Body of pancreas (tissue), 4 donors: ENCODE results near the gene WDR18.

Source experiments
- POLR2A ChIP-seq, 3 donors: fragments of 450-650 bp; IDR thresholded peaks; one replicate each; pipeline ENCODE4 v1.6.1; 2016; ENCODE audit warnings: antibody characterized with exemption in 3 of 3, mild to moderate bottlenecking in 2 of 3
- TF ChIP-seq, protein P1 (sequence below), 7 experiments: fragments of 450-650 bp in 4 of 7; fragments of 200-600 bp in 3 of 7; sonication (generic) in 3 of 7; IDR thresholded peaks; one replicate each; pipeline ENCODE4 v1.5.1; 2016 to 2019; ENCODE audit warnings: antibody characterized with exemption in 7 of 7

DNA sequence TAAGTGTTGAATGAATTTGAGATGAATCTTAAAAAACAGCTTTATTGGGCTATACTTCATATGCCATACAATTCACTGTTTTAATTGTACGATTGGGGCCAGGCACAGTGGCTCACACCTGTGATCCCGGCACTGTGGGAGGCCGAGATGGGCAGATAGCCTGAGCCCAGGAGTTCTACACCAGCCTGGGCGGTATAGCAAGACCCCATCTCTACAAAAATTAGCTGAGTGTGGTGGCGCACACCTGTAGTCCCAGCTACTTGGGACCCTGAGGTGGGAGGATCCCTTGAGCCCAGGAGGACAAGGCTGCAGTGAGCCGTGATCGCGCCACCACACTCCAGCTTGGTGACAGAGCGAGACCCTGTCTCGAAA, 48.0 kb upstream of the WDR18 start:
- TF ChIP-seq, protein P1, sequence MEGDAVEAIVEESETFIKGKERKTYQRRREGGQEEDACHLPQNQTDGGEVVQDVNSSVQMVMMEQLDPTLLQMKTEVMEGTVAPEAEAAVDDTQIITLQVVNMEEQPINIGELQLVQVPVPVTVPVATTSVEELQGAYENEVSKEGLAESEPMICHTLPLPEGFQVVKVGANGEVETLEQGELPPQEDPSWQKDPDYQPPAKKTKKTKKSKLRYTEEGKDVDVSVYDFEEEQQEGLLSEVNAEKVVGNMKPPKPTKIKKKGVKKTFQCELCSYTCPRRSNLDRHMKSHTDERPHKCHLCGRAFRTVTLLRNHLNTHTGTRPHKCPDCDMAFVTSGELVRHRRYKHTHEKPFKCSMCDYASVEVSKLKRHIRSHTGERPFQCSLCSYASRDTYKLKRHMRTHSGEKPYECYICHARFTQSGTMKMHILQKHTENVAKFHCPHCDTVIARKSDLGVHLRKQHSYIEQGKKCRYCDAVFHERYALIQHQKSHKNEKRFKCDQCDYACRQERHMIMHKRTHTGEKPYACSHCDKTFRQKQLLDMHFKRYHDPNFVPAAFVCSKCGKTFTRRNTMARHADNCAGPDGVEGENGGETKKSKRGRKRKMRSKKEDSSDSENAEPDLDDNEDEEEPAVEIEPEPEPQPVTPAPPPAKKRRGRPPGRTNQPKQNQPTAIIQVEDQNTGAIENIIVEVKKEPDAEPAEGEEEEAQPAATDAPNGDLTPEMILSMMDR (IDR thresholded peaks at IDR 0.05): no peak
- TF ChIP-seq POLR2A (IDR thresholded peaks at IDR 0.05): no peak
